ENCODE results near the gene NAALADL2. TPM values are rescaled to one million over a fixed set of nuclear protein-coding genes. Genes with fewer than 3 reads are reported as not detected.
"Not testable (repeated sequence)": the region's sequence is repeated elsewhere in the genome, so short reads cannot be mapped to it uniquely, and the experiment has no call there.

The NAALADL2 gene
- total and polyA plus RNA-seq, 7 donors: 0.56 to 3.3 (median 1.6) TPM

GRCh38 chr3:175349168-175349567 lies 490.0 kb downstream of the NAALADL2 start:
- Histone ChIP-seq H3K9me3 (no peaks in the 10 kb centered on the region), H3K27ac (no peak overlapping the region), H3K4me1 (no peaks in the 10 kb centered on the region), H3K27me3 (ENCODE audit: insufficient read depth in 3 of 3, low read length in 2 of 3) (no peaks in the 10 kb centered on the region), H3K36me3 (ENCODE audit: insufficient read depth in 1 of 2, low read depth in 1 of 2) (no peaks in the 10 kb centered on the region), H3K4me3 (no peak overlapping the region)
- no peak for DNase-seq
- 89 to 96% (median 92%) methylated on average over 2 of the region's 2 CpGs for WGBS, 3 donors
- TF ChIP-seq CTCF (IDR thresholded peaks at IDR 0.05): no peak
- ATAC-seq: no peak
- intact Hi-C loops (cut with DNase I): no loop called here

DNA sequence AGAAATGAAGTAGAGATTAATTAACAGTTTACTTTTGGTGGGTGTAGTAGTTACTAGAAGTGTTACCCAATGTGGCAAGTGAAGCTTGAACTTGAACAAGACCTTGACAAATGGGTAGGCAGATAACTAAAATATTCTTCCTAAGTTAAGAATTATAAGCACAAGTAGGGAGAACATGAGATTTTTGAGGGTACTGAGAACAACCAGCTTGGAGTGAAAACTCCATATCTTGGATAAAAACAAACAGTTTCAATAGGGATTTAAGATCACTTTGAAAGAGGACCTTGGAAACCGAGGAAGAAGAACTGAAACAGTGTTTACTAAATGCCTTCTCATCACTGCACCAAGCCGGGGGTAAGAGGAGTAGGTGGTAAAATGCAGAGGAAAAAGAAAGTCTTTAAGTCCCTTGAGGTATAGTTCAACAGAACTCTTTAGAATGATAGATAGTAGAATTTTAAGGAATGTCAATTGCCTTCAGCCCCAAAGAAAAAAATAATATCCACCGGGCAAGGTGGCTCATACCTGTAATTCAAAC lies 496.7 kb downstream of the NAALADL2 start:
- DNase-seq (no peak), ATAC-seq (no peak)
- no peaks in the 10 kb centered on the region for H3K36me3 ChIP-seq (ENCODE audit: insufficient read depth in 1 of 2, low read depth in 1 of 2)
- no peaks in the 10 kb centered on the region for H3K4me1 ChIP-seq
- no peaks in the 10 kb centered on the region for H3K27me3 ChIP-seq (ENCODE audit: insufficient read depth in 3 of 3, low read length in 2 of 3)
- TF ChIP-seq CTCF (IDR thresholded peaks at IDR 0.05): no peak
- H3K9me3 ChIP-seq: no peaks in the 10 kb centered on the region
- H3K4me3 ChIP-seq: no peak overlapping the region
- intact Hi-C loops (cut with DNase I): no loop called here
- no peak overlapping the region for H3K27ac ChIP-seq
- WGBS, 3 donors: 89 to 93% (median 92%) methylated on average over 3 of the region's 3 CpGs

- no peak overlapping the region for H3K4me3 ChIP-seq
- intact Hi-C loops (cut with DNase I): no loop called here
- H3K4me1 ChIP-seq: no peaks in the 10 kb centered on the region
- H3K9me3 ChIP-seq: no peaks in the 10 kb centered on the region
- H3K27ac ChIP-seq: no peak overlapping the region
- 72 to 85% (median 80%) methylated on average over 3 of the region's 3 CpGs for WGBS, 3 donors
- DNase-seq (no peak), ATAC-seq (no peak)
- H3K36me3 ChIP-seq (ENCODE audit: insufficient read depth in 1 of 2, low read depth in 1 of 2): no peaks in the 10 kb centered on the region
- no peaks in the 10 kb centered on the region for H3K27me3 ChIP-seq (ENCODE audit: insufficient read depth in 3 of 3, low read length in 2 of 3)
- TF ChIP-seq CTCF (IDR thresholded peaks at IDR 0.05): no peak
These were observed 497.8 kb downstream of the NAALADL2 start for GRCh38 chr3:175356899-175357324.

DNA sequence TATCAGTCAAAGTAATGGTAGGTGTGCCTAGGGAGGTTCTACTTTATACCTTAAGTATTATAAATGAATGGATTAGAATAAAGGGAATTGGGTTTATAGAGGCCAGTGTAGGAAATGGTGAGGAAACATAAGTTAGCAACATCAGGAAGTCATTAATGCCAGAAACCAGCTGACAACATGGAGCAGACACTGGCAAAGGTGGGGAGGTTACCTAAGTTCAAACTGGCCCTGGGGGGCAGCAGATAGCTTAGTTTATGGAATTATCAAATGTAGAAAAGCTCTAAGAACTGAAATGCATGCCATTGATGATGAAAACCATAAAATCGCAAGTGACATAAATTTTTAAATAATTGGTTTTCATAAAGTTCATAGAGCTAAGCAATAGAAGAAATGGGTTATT lies 498.6 kb downstream of the NAALADL2 start:
- ATAC-seq: no peak
- Histone ChIP-seq H3K4me3 (no peak overlapping the region), H3K27me3 (ENCODE audit: insufficient read depth in 3 of 3, low read length in 2 of 3) (no peaks in the 10 kb centered on the region), H3K36me3 (ENCODE audit: insufficient read depth in 1 of 2, low read depth in 1 of 2) (no peaks in the 10 kb centered on the region), H3K27ac (no peak overlapping the region), H3K9me3 (no peaks in the 10 kb centered on the region), H3K4me1 (no peaks in the 10 kb centered on the region)
- 86 to 96% (median 94%) methylated on average over 1 of the region's 1 CpG for WGBS, 3 donors
- intact Hi-C loops (cut with DNase I): no loop called here
- no peak for TF ChIP-seq CTCF (IDR thresholded peaks at IDR 0.05)
- DNase-seq: no peak

DNA sequence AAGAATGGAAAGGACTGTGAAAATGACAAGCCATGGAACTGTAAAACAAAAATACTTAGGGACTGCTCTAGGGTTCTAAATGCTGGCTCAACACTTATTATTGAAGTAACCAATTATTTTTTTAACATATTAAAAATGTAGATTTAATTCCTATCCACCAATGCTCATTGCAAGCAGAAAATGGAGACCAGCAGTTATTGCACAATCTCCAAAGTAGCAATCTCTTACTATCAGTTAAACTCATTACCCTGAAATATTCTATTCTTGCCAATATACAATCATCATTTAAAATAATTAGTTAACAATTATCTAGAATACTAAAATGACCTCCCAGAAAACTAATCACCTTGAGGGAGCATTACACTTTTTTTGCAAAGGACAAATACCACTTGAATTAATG lies 499.8 kb downstream of the NAALADL2 start:
- intact Hi-C loops (cut with DNase I): no loop called here
- H3K4me1 ChIP-seq: no peaks in the 10 kb centered on the region
- no peak for DNase-seq
- no peaks in the 10 kb centered on the region for H3K27me3 ChIP-seq (ENCODE audit: insufficient read depth in 3 of 3, low read length in 2 of 3)
- no peak overlapping the region for H3K27ac ChIP-seq
- H3K36me3 ChIP-seq (ENCODE audit: insufficient read depth in 1 of 2, low read depth in 1 of 2): no peaks in the 10 kb centered on the region
- H3K9me3 ChIP-seq: no peaks in the 10 kb centered on the region
- no peak overlapping the region for H3K4me3 ChIP-seq
- TF ChIP-seq CTCF (IDR thresholded peaks at IDR 0.05): no peak
- no peak for ATAC-seq

DNA sequence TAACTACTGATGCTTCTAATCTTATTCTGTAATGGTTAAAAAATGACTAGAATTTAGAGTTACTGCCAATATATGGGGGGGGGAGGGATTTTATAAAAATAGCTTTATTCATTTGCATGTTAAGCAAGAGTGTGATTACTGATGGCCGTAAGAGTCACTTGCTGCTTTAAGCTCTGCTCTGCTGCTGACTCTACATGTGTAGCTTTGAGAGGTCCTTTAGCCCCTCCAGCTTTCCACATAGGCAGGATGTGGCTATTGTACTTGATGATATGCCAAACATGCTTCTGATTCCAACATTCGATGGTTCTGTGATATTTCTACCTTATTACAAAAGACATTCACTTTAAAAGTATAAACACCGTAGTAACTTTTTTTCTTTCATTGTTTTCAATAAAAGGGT lies 511.3 kb downstream of the NAALADL2 start:
- not testable (repeated sequence) for H3K27me3 ChIP-seq (ENCODE audit: insufficient read depth in 3 of 3, low read length in 2 of 3); ATAC-seq
- WGBS, 3 donors: 34 to 46% (median 46%) methylated on average over 3 of the region's 3 CpGs

GRCh38 chr3:175371187-175371586 lies 512.1 kb downstream of the NAALADL2 start:
- DNase-seq; H3K36me3 ChIP-seq (ENCODE audit: insufficient read depth in 1 of 2, low read depth in 1 of 2); H3K4me3 ChIP-seq; H3K27ac ChIP-seq; H3K4me1 ChIP-seq; intact Hi-C loops (cut with DNase I); H3K27me3 ChIP-seq (ENCODE audit: insufficient read depth in 3 of 3, low read length in 2 of 3); ATAC-seq; H3K9me3 ChIP-seq: not testable (repeated sequence)
- 98 to 99% (median 98%) methylated on average over 18 of the region's 18 CpGs for WGBS, 3 donors

More for the DNA sequence above, 511.3 kb downstream of the NAALADL2 start:
- H3K36me3 ChIP-seq (ENCODE audit: insufficient read depth in 1 of 2, low read depth in 1 of 2); H3K27ac ChIP-seq; H3K4me3 ChIP-seq; H3K9me3 ChIP-seq; H3K4me1 ChIP-seq; DNase-seq; intact Hi-C loops (cut with DNase I): not testable (repeated sequence)

Data from psoas muscle (tissue), 8 donors.